OCI-M1 (cell line): ENCODE data around the gene PNLIPRP3.

Source experiments
- DNase-seq: peaks from one replicate; lab custom pipeline; 2025; lab: John Stamatoyannopoulos, UW

Gene PNLIPRP3

GRCh38 chr10:116510565-116510964, 82.9 kb downstream of the PNLIPRP3 start:
- no peak for DNase-seq

DNA sequence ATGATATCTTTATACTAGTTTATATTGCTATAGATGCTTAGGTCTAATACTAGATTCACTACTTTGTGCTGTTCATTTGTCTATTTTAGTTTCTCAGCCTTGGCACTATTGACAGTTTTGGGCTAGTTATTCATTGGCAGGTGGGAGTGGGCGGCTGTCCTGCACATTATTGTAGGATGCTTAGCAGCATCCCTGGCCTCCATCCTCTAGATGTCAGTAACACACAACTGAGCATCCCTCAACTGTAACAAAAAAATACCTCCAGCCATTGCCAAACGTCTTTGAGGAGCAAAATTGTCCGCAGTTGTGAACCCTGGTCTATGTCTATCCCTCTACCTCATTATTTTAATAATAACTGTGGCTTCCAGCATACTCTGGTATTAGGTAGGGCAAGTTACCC, 83.7 kb downstream of the PNLIPRP3 start:
- no peak for DNase-seq

- DNase-seq, result peak; percentile 65
Measured at GRCh38 chr10:116521424-116522290, 94.0 kb downstream of the PNLIPRP3 start.

DNA sequence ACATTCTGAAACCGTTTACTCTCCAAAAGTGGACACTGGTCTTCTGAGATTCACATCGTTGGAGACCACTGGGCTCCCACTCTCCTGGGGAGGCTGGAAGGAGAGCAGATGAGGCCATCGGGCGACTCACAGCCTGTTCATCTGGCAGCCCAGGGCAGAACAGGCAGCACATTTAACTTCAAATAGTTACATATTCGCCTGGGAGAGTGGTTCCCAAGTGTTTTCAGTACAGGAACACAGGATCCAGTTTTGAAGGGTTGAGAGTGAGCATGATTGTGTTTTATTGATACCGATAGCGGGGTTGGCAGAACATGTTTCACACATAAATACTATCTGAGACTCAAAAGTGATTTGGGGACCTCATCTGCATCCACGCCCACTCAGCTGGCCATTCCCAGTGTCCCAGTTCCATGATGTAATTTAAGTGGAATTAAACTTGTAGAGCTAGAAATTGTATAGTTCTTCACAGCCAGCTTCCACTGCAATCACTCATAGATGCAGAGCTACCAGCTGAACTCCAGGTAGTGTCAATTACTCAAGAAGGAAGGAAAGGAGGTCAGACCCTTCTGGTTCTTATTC, 95.2 kb downstream of the PNLIPRP3 start:
- no peak for DNase-seq

DNA sequence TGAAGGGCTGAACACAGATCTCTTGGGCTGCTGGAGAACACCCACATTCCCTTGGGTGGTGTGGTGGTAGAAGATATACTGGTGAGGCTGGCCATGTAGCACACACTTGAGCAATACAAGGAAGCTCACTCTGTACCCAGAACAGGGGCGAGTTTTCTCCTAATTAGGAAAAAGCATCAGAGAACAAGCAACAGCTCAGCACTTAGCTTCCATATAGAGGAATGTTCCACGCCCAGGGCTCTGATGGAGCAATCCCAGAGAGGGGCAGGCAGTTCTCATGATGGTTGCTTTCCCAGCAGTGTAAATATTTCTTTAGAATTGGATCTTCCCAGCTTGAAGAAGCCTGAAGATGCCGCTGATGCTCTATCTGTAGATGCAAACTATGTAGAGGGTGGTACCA, 97.1 kb downstream of the PNLIPRP3 start:
- DNase-seq, result no peak

DNA sequence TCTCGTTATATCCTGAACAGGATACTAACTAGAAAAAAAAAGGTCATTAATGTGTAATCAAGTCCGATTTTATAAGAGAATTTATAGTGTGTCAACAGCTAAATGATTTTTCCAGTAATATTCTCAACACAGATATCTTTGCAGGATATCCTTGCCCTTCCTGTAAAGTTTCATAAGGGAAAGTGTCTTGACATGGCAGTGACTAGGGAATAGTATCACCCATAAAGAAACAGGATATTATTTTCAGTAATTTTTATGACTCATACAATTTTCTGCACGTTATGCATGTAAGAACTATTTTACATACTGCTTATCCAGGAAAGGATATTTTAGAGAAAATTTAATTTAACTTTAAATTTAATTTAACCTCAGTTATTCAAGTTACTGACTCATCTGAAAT, 98.6 kb downstream of the PNLIPRP3 start:
- no peak for DNase-seq
